Body of pancreas (tissue), 4 donors: ENCODE measurements around the gene PEX16. TPM values are rescaled to one million over a fixed set of nuclear protein-coding genes. Genes with fewer than 3 reads are reported as not detected.

Source experiments
- ATAC-seq: fragments of 150-250 bp; one replicate; pipeline ENCODE4 v1.9.1; 2016
- DNase-seq, 4 donors: peaks; one replicate each; pipeline ENCODE4 v3.0.0-alpha.2; 2019
- H3K27ac ChIP-seq, 4 donors: fragments of 200-600 bp; sonication (generic); 1 replicate in 3 of 4; 2 replicates in 1 of 4; pipeline versions ENCODE4 v1.5.1 to v1.6.1; 2016 to 2019; ENCODE audit warnings: mild to moderate bottlenecking in 1 of 4, mixed read lengths in 1 of 4, moderate library complexity in 1 of 4
- H3K27me3 ChIP-seq, 2 donors: fragments of 200-600 bp; sonication (generic); one replicate each; pipeline ENCODE4 v1.6.0; 2016; ENCODE audit warnings: mild to moderate bottlenecking in 1 of 2
- H3K36me3 ChIP-seq, 2 donors: fragments of 200-600 bp; sonication (generic); replicated peaks in 1 of 2; 2 replicates each; pipeline ENCODE4 v1.5.1; 2016; ENCODE audit warnings: low read depth in 2 of 2; ENCODE audit not compliant: insufficient read depth in 1 of 2
- H3K4me1 ChIP-seq: fragments of 200-600 bp; sonication (generic); one replicate; pipeline ENCODE4 v1.6.0; 2016
- H3K4me3 ChIP-seq, 2 donors: fragments of 200-600 bp; sonication (generic); 1 replicate in 1 of 2; 2 replicates in 1 of 2; pipeline ENCODE4 v1.5.1; 2016 to 2019
- H3K9me3 ChIP-seq, 3 donors: fragments of 200-600 bp; sonication (generic); 1 replicate in 2 of 3; 2 replicates in 1 of 3; pipeline ENCODE4 v1.5.1; 2016
- POLR2A ChIP-seq, 3 donors: fragments of 450-650 bp; IDR thresholded peaks; one replicate each; pipeline ENCODE4 v1.6.1; 2016; ENCODE audit warnings: antibody characterized with exemption in 3 of 3, mild to moderate bottlenecking in 2 of 3
- WGBS, 2 donors: methylation state at CpG; one replicate each; pipeline ENCODE4 v1.1.5; 2017; 5-methylcytosine and 5-hydroxymethylcytosine counted together
- intact Hi-C: fragments of 100-400 bp; cut with DNase I; formaldehyde crosslinking; loops from one replicate; pipeline ENCODE4 v1.15.1; 2023
- total RNA-seq, 2 donors: library from RNA; depleted of rRNA; stranded (reverse); fragments of >200 nt; gene quantifications; one replicate each; pipeline ENCODE4 v1.1.0, GENCODE V29; 2016
- TF ChIP-seq, protein P1 (sequence below), 7 experiments: fragments of 450-650 bp in 4 of 7; fragments of 200-600 bp in 3 of 7; sonication (generic) in 3 of 7; IDR thresholded peaks; one replicate each; pipeline ENCODE4 v1.5.1; 2016 to 2019; ENCODE audit warnings: antibody characterized with exemption in 7 of 7

The PEX16 gene
- total RNA-seq, 2 donors from 2014 or later: 29.1 to 41.5 TPM

DNA sequence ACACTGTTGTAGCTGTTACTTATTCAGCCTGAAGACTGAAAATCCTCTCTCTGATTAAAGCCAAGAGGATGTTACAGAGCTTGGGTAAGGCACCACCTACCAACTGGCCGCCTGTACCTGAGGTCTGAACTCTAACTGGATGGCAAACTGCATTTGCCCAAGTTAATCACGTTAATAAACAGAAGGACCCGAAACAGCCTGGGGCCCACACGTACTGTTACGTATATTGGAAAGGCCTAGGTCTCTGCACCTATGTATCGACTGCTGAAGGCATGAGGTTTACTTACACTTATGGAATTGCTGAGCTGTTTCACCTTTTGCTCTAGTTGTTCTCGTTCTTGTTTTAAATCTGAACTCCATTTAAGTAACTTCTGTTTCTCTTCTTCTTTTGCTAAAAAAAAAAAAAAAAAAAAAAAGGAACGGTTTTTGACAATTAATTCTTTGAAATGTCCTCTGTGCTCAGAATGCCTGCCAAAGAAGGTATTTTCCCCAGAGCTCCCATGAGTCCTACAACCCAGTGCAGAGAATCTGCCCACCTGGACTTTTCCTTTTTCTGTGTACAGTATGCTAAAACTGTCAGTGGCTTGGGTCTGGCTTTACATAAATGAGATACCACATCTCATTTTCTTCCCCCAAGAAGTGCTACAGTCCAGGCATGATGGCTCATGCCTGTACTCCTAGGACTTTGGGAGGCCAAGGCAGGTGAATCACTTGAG, 17.8 kb upstream of the PEX16 start:
- peaks cover 0 to 5% of the 10 kb centered on the region in 2 donors for H3K36me3 ChIP-seq

DNA sequence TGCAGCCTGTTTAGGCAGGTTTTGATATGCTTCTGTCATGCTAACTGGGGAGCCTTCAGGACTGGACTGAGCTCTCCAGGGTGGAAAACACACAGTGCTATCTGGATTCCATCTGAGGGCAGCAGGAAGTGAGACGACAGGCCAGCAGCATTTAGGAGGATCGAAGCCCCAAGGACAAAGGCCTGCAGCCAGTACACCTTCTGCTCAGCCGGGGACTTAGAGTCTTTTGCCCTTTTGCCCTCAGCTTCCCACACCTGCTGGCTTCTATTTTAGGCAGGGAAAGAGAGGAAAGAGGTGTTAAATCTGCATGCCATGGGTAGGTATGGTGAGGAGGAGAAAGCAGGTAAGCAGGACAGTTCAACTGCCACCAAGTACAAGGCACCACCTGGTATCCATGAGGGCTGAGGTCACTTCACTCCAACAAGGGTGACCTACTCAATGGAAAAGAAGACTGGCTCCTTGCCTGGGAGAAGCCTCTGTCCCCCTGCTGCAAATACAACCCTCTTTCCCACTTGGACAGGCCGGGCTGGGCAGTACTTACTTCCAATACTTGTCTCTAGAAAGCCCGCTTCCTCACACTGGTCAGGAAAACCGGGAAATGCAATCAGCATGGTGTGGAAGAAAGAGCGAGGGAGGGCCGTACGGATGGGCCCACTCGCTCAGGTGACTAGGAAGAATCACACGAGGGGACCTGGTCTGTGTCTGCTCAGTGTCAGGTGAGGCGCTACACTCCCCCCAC, 17.1 kb upstream of the PEX16 start:
- H3K9me3 ChIP-seq: no peaks in the 10 kb centered on the region
- H3K27me3 ChIP-seq: no peaks in the 10 kb centered on the region
- H3K4me3 ChIP-seq: no peak overlapping the region
- TF ChIP-seq, protein P1, sequence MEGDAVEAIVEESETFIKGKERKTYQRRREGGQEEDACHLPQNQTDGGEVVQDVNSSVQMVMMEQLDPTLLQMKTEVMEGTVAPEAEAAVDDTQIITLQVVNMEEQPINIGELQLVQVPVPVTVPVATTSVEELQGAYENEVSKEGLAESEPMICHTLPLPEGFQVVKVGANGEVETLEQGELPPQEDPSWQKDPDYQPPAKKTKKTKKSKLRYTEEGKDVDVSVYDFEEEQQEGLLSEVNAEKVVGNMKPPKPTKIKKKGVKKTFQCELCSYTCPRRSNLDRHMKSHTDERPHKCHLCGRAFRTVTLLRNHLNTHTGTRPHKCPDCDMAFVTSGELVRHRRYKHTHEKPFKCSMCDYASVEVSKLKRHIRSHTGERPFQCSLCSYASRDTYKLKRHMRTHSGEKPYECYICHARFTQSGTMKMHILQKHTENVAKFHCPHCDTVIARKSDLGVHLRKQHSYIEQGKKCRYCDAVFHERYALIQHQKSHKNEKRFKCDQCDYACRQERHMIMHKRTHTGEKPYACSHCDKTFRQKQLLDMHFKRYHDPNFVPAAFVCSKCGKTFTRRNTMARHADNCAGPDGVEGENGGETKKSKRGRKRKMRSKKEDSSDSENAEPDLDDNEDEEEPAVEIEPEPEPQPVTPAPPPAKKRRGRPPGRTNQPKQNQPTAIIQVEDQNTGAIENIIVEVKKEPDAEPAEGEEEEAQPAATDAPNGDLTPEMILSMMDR (IDR thresholded peaks at IDR 0.05): no peak
- no peak for TF ChIP-seq POLR2A (IDR thresholded peaks at IDR 0.05)
- peak overlapping the region in 3 of 4 donors; percentile 45 to 52 (median 52) for H3K27ac ChIP-seq
- intact Hi-C loops: no loop called here
- peaks cover 0 to 5% of the 10 kb centered on the region in 2 donors for H3K36me3 ChIP-seq
- 65 to 72% methylated on average over 12 of the region's 12 CpGs for WGBS, 2 donors
- peak; percentile 21 to 57 (median 46) for DNase-seq
- peaks cover 30% of the 10 kb centered on the region for H3K4me1 ChIP-seq
- peak; percentile 60 for ATAC-seq

More for the DNA sequence above, 17.8 kb upstream of the PEX16 start:
- ATAC-seq (no peak), DNase-seq (no peak)
- TF ChIP-seq, protein P1 (IDR thresholded peaks at IDR 0.05): no peak
- no peak for TF ChIP-seq POLR2A (IDR thresholded peaks at IDR 0.05)
- 80 to 92% methylated on average over 8 of the region's 8 CpGs for WGBS, 2 donors
- peak overlapping the region in 2 of 4 donors; percentile 45 to 52 for H3K27ac ChIP-seq
- H3K4me3 ChIP-seq: no peak overlapping the region
- H3K9me3 ChIP-seq: no peaks in the 10 kb centered on the region
- intact Hi-C loops: no loop called here
- H3K27me3 ChIP-seq: no peaks in the 10 kb centered on the region
- H3K4me1 ChIP-seq: peaks cover 23% of the 10 kb centered on the region

DNA sequence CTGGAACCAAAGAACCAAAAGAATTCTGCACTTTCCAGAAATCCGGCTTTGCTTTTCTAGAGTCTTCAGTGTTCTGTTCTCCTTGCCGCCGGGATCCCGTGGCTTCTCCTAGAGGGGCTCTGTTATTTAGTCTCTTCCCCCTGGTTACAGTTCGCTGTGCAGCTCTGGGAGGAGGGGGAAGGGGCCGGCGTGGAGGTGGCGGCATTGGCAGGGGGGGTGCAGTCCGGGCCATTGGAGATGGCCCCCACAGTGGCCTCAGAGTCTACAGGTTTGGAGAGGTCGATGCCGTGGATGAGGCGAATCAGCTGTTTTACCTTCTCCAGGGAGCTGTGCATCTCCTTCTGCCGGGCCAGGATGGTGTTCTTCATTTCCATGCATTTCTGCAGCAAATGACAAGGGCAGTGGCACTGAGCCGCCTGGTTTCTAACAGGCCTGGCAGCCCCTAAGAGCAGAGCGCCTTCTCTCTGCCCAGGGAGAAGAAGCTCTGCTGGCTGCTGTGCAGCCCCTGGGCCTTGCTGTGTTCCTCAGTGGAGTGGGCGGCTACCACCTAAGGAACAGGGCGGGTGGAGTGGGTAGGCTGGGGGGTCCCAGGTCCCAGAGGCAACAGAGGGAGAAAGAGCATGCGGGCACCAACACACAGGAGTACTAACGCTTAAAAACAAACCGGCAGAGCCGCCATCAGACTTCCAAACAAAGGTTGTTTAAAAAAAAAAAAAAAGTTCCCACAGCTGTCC, 16.3 kb upstream of the PEX16 start:
- 59 to 61% methylated on average over 19 to 21 of the region's 21 CpGs for WGBS, 2 donors
- DNase-seq: peak in 1 of 4 donors; percentile 10

DNA sequence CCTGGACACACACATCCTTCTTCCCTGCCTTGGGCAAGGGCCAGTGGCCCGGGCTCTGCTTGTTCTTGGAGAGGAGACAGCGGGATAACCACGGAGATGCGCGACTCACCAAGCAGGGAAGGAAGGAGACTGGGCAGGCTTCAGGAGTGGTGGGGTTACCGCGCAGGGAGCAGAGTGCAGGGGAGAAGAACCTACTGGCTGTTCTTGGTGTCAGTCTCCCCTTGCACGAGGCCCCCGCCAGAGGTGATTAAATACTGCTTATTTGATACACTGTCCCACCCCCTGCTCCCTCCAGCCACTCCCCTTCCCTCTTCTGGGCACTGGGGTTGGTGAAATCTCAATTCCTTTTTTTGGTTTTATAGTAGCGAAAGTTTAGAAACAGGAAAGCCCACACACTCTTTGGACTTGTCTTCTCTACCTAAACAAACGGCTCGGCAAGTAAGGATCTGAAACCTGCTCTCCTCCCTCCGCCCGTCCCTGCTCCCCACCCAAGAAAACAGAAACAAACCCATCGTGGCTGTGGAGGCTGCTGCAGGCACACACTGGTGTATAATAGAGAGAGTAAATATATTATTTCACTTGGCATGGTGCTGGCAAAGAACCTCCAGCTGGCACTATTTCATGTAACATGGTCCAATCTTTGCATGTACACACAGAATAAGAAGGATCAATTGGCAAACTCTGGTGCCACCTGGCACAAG, 15.6 kb upstream of the PEX16 start:
- WGBS, 2 donors: 51 to 55% methylated on average over 15 of the region's 15 CpGs
- intact Hi-C loops: no loop called here
- Histone ChIP-seq H3K9me3 (no peaks in the 10 kb centered on the region), H3K27ac (peak overlapping the region in 2 of 4 donors; percentile 45 to 52), H3K36me3 (peaks cover 0 to 5% of the 10 kb centered on the region in 2 donors), H3K4me3 (no peak overlapping the region), H3K27me3 (no peaks in the 10 kb centered on the region), H3K4me1 (peaks cover 30% of the 10 kb centered on the region)
- ATAC-seq (peak; percentile 36), DNase-seq (peak; percentile 37 to 74 (median 70))
- TF ChIP-seq POLR2A (IDR thresholded peaks at IDR 0.05): no peak
- TF ChIP-seq, protein P1 (IDR thresholded peaks at IDR 0.05): no peak

More for the DNA sequence above, 16.3 kb upstream of the PEX16 start:
- Histone ChIP-seq H3K27me3 (no peaks in the 10 kb centered on the region), H3K4me3 (no peak overlapping the region), H3K4me1 (peaks cover 30% of the 10 kb centered on the region), H3K9me3 (no peaks in the 10 kb centered on the region), H3K27ac (peak overlapping the region in 3 of 4 donors; percentile 45 to 52 (median 52)), H3K36me3 (peaks cover 0 to 5% of the 10 kb centered on the region in 2 donors)
- ATAC-seq: peak; percentile 2
- intact Hi-C loops: no loop called here
- TF ChIP-seq POLR2A (IDR thresholded peaks at IDR 0.05): no peak
